HEK293T (cell line): ENCODE results near the gene NOX3.

Experiments
- BHLHE40 ChIP-seq: fragments of 450-650 bp; IDR thresholded peaks from 2 replicates; pipeline ENCODE4 v1.6.1; 2016; ENCODE audit warnings: mild to moderate bottlenecking, moderate library complexity, borderline replicate concordance
- ELF4 ChIP-seq: fragments of 450-650 bp; IDR thresholded peaks from 2 replicates; pipeline ENCODE4 v1.6.1; 2017; ENCODE audit warnings: antibody characterized with exemption
- FOXA1 ChIP-seq: fragments of 450-650 bp; IDR thresholded peaks from 2 replicates; pipeline ENCODE4 v1.6.1; 2016; ENCODE audit warnings: mild to moderate bottlenecking
- FOXM1 ChIP-seq: fragments of 450-650 bp; IDR thresholded peaks from 2 replicates; pipeline ENCODE4 v1.6.1; 2017; ENCODE audit warnings: mild to moderate bottlenecking, borderline replicate concordance
- NFRKB ChIP-seq: fragments of 450-650 bp; IDR thresholded peaks from 2 replicates; pipeline ENCODE4 v1.6.1; 2016; ENCODE audit warnings: mild to moderate bottlenecking, moderate library complexity
- SUZ12 ChIP-seq: fragments of 450-650 bp; IDR thresholded peaks from 2 replicates; pipeline ENCODE4 v1.6.1; 2016; ENCODE audit warnings: mild to moderate bottlenecking

DNA sequence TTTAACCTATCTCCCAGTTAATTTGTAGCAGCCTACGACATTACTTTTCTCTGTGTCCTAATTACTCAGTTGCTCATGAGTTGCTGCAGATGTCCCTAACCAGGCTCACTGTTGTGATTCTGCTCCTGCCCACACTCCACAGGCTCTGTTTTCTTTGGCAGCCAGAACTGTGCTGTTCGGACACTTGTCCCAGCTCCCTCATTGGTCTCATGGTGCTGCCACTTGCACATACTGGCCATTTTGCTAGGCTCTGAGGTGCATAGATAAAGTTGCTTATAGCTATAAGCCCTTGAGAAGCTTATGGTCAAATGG, 55.0 kb downstream of the NOX3 start:
- TF ChIP-seq FOXA1 (no peak), BHLHE40 (no peak), NFRKB (no peak), SUZ12 (no peak), FOXM1 (no peak), ELF4 (no peak)
